IMR-90 (cell line): ENCODE data around the gene CNOT10. TPM values are rescaled to one million over a fixed set of nuclear protein-coding genes. Genes with fewer than 3 reads are reported as not detected.

Experiments
- ATAC-seq: fragments of 200-7000 bp; cut with Tn5 transposase; 2 replicates; pipeline ENCODE4 v1.9.1; 2020; ENCODE audit warnings: low read depth, mild to moderate bottlenecking, moderate library complexity
- BruUV-seq: library from RNA; stranded (reverse); fragments of 400-500 nt; replicated peaks from 2 replicates; lab custom pipeline; 2021; lab: Mats Ljungman, UMichigan
- CTCF ChIA-PET: fragments of 300-600 bp; formaldehyde crosslinking; extraction: SDS; loops from one replicate; lab custom pipeline; 2021; ENCODE audit warnings: antibody characterized with exemption; lab: Yijun Ruan, JAX
- POLR2A ChIA-PET: fragments of 300-600 bp; sonication (Branson Sonifier 250); formaldehyde crosslinking; loops from one replicate; lab custom pipeline; 2022; ENCODE audit warnings: antibody characterized with exemption; ENCODE audit not compliant: unreplicated experiment; lab: Charles Lee
- DNase-seq: peaks from one replicate; pipeline ENCODE4 v3.0.0; 2013
- H2AFZ ChIP-seq: replicated peaks from 2 replicates; pipeline ENCODE3; 2013; ENCODE audit warnings: low read length, mild to moderate bottlenecking; ENCODE audit not compliant: poor library complexity
- H2AK5ac ChIP-seq: 2 replicates; pipeline ENCODE4 v1.6.1; 2013; ENCODE audit warnings: low read depth, low read length, inconsistent platforms
- H2AK9ac ChIP-seq: replicated peaks from 2 replicates; pipeline ENCODE3; 2013; ENCODE audit warnings: mild to moderate bottlenecking, low read depth, low read length, moderate library complexity; ENCODE audit not compliant: poor library complexity
- H2BK120ac ChIP-seq: 2 replicates; pipeline ENCODE4 v1.6.1; 2013; ENCODE audit warnings: low read depth, low read length, inconsistent platforms
- H2BK15ac ChIP-seq: 3 replicates; pipeline ENCODE4 v1.6.1; 2013; ENCODE audit warnings: low read depth, low read length, inconsistent platforms
- H2BK20ac ChIP-seq: 2 replicates; pipeline ENCODE4 v1.6.1; 2013; ENCODE audit warnings: low read depth, mild to moderate bottlenecking, inconsistent platforms, low read length, moderate library complexity
- H2BK5ac ChIP-seq: 2 replicates; pipeline ENCODE4 v1.6.1; 2013; ENCODE audit warnings: mild to moderate bottlenecking, low read depth, low read length, inconsistent platforms; ENCODE audit not compliant: poor library complexity, severe bottlenecking
- H3K14ac ChIP-seq: replicated peaks from 2 replicates; pipeline ENCODE4 v1.6.1; 2013; ENCODE audit warnings: low read depth, low read length, inconsistent platforms
- H3K18ac ChIP-seq: 2 replicates; pipeline ENCODE4 v1.6.1; 2013; ENCODE audit warnings: low read depth, low read length, control low read depth
- H3K23ac ChIP-seq: 2 replicates; pipeline ENCODE4 v1.6.1; 2013; ENCODE audit warnings: low read depth, low read length, inconsistent platforms
- H3K27ac ChIP-seq: 2 replicates; pipeline ENCODE4 v1.5.1; 2013; ENCODE audit warnings: mild to moderate bottlenecking, control low read depth, low read length; ENCODE audit not compliant: insufficient read depth
- H3K27me3 ChIP-seq: 2 replicates; pipeline ENCODE4 v1.6.1; 2013; ENCODE audit warnings: low read length; ENCODE audit not compliant: control insufficient read depth, insufficient read depth
- H3K36me3 ChIP-seq: 2 replicates; pipeline ENCODE4 v1.6.1; 2013; ENCODE audit warnings: low read length, mixed read lengths; ENCODE audit not compliant: control insufficient read depth, insufficient read depth
- H3K4ac ChIP-seq: 2 replicates; pipeline ENCODE4 v1.6.1; 2013; ENCODE audit warnings: low read depth, low read length, inconsistent platforms
- H3K4me1 ChIP-seq: 2 replicates; pipeline ENCODE4 v1.6.1; 2013; ENCODE audit warnings: low read length, mixed read lengths; ENCODE audit not compliant: control insufficient read depth, insufficient read depth
- H3K4me2 ChIP-seq: 2 replicates; pipeline ENCODE4 v1.6.1; 2013; ENCODE audit warnings: low read depth, mild to moderate bottlenecking, control low read depth, low read length, moderate library complexity
- H3K4me3 ChIP-seq: 2 replicates; pipeline ENCODE4 v1.5.1; 2013; ENCODE audit warnings: low read depth, mild to moderate bottlenecking, control low read depth, low read length, moderate library complexity; ENCODE audit not compliant: insufficient read depth
- H3K56ac ChIP-seq: 2 replicates; pipeline ENCODE4 v1.6.1; 2013; ENCODE audit warnings: low read length, inconsistent platforms; ENCODE audit not compliant: insufficient read depth; ENCODE audit errors: extremely low read depth
- H3K79me1 ChIP-seq, 2 experiments: 2 replicates each; pipeline ENCODE4 v1.6.1; 2013; ENCODE audit warnings: low read length in 2 of 2, inconsistent platforms in 1 of 2, low read depth in 1 of 2
- H3K9ac ChIP-seq: 2 replicates; pipeline ENCODE4 v1.6.1; 2013; ENCODE audit warnings: low read depth, low read length, control low read depth
- H3K9me1 ChIP-seq: 2 replicates; pipeline ENCODE4 v1.6.1; 2013; ENCODE audit warnings: low read length, inconsistent platforms; ENCODE audit not compliant: insufficient read depth
- H3K9me3 ChIP-seq: 2 replicates; pipeline ENCODE4 v1.6.1; 2013; ENCODE audit warnings: low read length; ENCODE audit not compliant: control insufficient read depth, insufficient read depth
- H4K20me1 ChIP-seq: 2 replicates; pipeline ENCODE4 v1.6.1; 2013; ENCODE audit warnings: low read length, inconsistent platforms; ENCODE audit not compliant: insufficient read depth
- H4K5ac ChIP-seq: 2 replicates; pipeline ENCODE4 v1.6.1; 2013; ENCODE audit warnings: mild to moderate bottlenecking, low read depth, low read length, control low read depth
- H4K8ac ChIP-seq, 2 experiments: 2 replicates each; pipeline ENCODE4 v1.6.1; 2013; ENCODE audit warnings: low read depth in 2 of 2, low read length in 2 of 2, control low read depth in 1 of 2, inconsistent platforms in 1 of 2
- H4K91ac ChIP-seq: 2 replicates; pipeline ENCODE4 v1.6.1; 2013; ENCODE audit warnings: low read depth, low read length, inconsistent platforms; ENCODE audit not compliant: insufficient read depth
- MAFK ChIP-seq: IDR thresholded peaks from 2 replicates; pipeline ENCODE4 v1.6.1; 2012; ENCODE audit warnings: low read depth, low read length, improper control_type of control experiment
- NFE2L2 ChIP-seq: fragments of 150-350 bp; IDR thresholded peaks from 2 replicates; pipeline ENCODE4 v1.6.1; 2016; ENCODE audit warnings: low read depth, mild to moderate bottlenecking, low read length
- WGBS, 2 experiments: methylation state at CpG; one replicate each; pipeline versions ENCODE4 v1.1.5 to v1.1.7; 2013; ENCODE audit warnings: missing lambda C conversion rate in 2 of 2; ENCODE audit not compliant: insufficient read length in 1 of 2; ENCODE audit errors: extremely low coverage in 2 of 2; 5-methylcytosine and 5-hydroxymethylcytosine counted together
- dilution Hi-C: fragments of 300-500 bp; cut with HindIII; formaldehyde crosslinking; loops from one replicate; pipeline ENCODE4 v1.14.3; 2018; ENCODE audit warnings: low sequenced_read_pairs; ENCODE audit not compliant: unreplicated experiment
- in situ Hi-C: fragments of 300-500 bp; cut with MboI; formaldehyde crosslinking; loops from 3 replicates; pipeline ENCODE4 v1.14.3; 2019; ENCODE audit warnings: low sequenced_read_pairs, inconsistent platforms, mixed read lengths
- intact Hi-C: fragments of 100-400 bp; cut with micrococcal nuclease; formaldehyde crosslinking; loops from 2 replicates; pipeline ENCODE4 v1.10.0; 2022
- polyA plus RNA-seq, 3 experiments: library from polyadenylated mRNA; depleted of rRNA; stranded (reverse); fragments of >200 nt; gene quantifications; 2 replicates each; pipeline ENCODE4 v1.2.3, GENCODE V29; 2012; ENCODE audit warnings: low replicate concordance in 1 of 3
- total RNA-seq: library from RNA; depleted of rRNA; stranded (reverse); fragments of >200 nt; gene quantifications from 2 replicates; pipeline ENCODE4 v1.2.3, GENCODE V29; 2012
- TF ChIP-seq, protein P1 (sequence below): fragments of 150-350 bp; IDR thresholded peaks from 2 replicates; pipeline ENCODE4 v1.6.1; 2017; ENCODE audit warnings: mild to moderate bottlenecking, antibody characterized with exemption, low read length, low read depth

The CNOT10 gene
- total and polyA plus RNA-seq, 2 of the 4 experiments (the other 2 are of a cell fraction): 15.8 to 20.4 TPM

DNA sequence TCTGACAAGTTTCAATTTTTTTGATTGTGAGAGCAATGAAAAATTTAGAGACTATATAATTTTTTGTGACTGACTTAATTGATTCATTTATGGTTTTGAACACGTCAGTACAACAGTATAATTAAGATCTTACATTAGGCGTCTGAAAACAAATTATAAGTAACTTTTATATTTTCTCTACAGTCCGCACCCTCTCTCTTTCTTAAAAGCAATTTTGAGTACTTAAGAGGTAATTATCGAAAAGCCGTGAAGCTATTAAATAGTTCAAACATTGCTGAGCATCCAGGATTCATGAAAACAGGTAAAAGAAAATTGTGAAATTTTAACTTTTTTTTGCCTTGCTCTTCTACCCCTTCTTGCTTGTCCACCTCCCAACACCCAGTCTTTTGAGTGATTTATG, 34.9 kb downstream of the CNOT10 start:
- Histone ChIP-seq H3K9me1 (no peaks in the 10 kb centered on the region), H3K27me3 (no peaks in the 10 kb centered on the region), H3K56ac (no peak overlapping the region), H3K4ac (no peak overlapping the region), H3K36me3 (peaks cover 11% of the 10 kb centered on the region), H2BK5ac (no peak overlapping the region), H3K4me1 (no peaks in the 10 kb centered on the region), H3K4me3 (no peak overlapping the region), H4K91ac (no peak overlapping the region), H4K5ac (no peak overlapping the region), H4K8ac (no peak overlapping the region), H2BK120ac (no peak overlapping the region), H4K20me1 (no peaks in the 10 kb centered on the region), H3K18ac (no peak overlapping the region), H2AK9ac (no peak overlapping the region), H2AK5ac (no peak overlapping the region), H2BK20ac (no peak overlapping the region), H3K27ac (no peak overlapping the region), H3K14ac (no peak overlapping the region), H3K9ac (no peak overlapping the region), H3K4me2 (no peak overlapping the region), H3K23ac (no peak overlapping the region), H3K9me3 (no peaks in the 10 kb centered on the region), H2AFZ (no peak overlapping the region), H2BK15ac (no peak overlapping the region), H3K79me1 (peaks cover 0 to 3% of the 10 kb centered on the region in 2 experiments; a peak in 1 of 4 replicates)
- DNase-seq: no peak
- TF ChIP-seq NFE2L2: no peak
- no peak for TF ChIP-seq MAFK
- TF ChIP-seq, protein P1, sequence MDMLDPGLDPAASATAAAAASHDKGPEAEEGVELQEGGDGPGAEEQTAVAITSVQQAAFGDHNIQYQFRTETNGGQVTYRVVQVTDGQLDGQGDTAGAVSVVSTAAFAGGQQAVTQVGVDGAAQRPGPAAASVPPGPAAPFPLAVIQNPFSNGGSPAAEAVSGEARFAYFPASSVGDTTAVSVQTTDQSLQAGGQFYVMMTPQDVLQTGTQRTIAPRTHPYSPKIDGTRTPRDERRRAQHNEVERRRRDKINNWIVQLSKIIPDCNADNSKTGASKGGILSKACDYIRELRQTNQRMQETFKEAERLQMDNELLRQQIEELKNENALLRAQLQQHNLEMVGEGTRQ: no peak
- dilution Hi-C loops (no loop called here), in situ Hi-C loops (no loop called here), intact Hi-C loops (no loop called here)
- no CpG with 5 or more reads among the region's 5 CpGs for WGBS, 2 experiments
- ATAC-seq: no peak
- no TSS peak for BruUV-seq
- ChIA-PET POLR2A (no interaction called here), CTCF (no interaction called here)
